Dermis microvascular lymphatic vessel endothelial cell (primary cell): ENCODE data around the gene CRELD2. TPM values are rescaled to one million over a fixed set of nuclear protein-coding genes. Genes with fewer than 3 reads are reported as not detected.
A peak's percentile ranks its signal among the peaks of the same experiment; 100 is the strongest.

Experiments used
- DNase-seq, 2 donors: peaks; one replicate each; pipeline versions ENCODE4 v3.0.0 to v3.0.0-alpha.2; 2010; ENCODE audit warnings: low read depth in 2 of 2
- total RNA-seq: library from RNA; depleted of rRNA; stranded (reverse); fragments of >200 nt; gene quantifications from 2 replicates; pipeline ENCODE4 v1.2.1, GENCODE V29; 2014

CRELD2 gene
- total RNA-seq, 1 donor from 2014 or later: 47.5 TPM

DNA sequence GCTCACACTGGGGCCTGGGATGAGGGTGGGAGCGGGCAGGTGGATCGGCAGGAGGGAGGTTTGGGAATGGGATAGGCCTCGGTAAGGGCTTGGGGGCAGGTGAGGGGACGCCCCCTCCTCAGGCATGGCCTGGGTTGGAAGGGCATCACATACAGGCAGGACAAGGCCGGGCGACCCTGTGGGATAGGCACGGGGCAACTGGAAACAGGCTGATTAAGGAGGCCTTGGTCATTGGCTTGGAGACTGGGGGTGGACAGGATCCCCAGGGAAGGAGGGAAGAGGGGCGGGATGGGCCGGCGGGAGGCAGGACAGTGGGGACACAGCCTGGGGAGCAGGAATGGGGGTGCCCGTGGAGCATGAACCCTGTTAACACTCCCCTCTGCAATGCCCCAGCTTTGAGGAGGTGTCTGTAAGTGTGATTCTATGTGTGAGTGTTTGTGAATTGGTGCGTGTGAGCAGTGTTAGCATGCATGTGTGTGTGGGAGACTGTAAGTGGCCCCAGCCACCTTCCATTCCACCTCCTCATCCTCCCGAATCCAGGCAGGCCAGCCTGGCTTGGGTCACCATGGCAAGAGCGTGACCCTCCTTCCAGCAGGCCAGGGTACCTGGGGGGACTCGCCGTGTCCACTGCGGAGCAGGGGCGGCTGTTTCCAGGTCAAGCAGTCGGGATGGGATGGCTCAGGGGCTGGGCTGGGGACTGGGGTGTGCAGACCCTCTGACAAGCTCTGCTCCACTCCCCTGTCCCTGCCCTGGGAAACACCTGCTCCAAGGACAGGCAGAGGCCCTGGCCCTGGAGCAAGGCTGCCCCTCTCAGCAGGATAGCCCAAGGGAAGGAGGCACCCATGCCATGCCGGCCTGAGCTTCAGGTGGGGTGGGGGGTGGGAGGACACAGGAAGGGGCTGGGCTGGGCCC, 38.7 kb downstream of the CRELD2 start:
- DNase-seq: no peak

DNA sequence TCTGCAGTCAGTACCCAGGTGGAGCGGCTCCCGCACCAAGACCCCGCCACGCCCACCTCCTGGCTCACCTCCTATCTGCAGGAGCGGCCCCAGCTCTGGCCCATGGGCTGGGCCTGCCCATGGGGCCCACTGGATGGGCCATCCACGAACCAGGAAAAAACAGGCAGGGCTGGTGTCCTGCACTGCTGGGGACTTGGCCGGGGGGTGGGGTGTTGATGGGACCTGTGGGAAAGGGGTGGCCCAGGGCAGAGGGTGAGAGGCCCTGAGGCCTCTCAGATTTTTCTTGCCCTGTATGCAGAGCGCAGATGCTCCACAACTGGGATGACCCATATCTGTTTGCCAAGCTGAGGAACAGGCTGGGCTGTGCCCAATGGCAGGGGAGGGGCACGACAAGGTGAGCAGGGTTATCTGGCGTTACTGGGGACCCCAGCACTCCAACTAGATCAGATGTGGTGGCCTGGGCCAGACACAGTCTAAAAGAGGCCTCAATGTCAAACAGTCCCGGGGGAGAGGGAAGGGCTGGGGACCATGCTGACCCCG, 39.5 kb downstream of the CRELD2 start:
- no peak for DNase-seq

DNA sequence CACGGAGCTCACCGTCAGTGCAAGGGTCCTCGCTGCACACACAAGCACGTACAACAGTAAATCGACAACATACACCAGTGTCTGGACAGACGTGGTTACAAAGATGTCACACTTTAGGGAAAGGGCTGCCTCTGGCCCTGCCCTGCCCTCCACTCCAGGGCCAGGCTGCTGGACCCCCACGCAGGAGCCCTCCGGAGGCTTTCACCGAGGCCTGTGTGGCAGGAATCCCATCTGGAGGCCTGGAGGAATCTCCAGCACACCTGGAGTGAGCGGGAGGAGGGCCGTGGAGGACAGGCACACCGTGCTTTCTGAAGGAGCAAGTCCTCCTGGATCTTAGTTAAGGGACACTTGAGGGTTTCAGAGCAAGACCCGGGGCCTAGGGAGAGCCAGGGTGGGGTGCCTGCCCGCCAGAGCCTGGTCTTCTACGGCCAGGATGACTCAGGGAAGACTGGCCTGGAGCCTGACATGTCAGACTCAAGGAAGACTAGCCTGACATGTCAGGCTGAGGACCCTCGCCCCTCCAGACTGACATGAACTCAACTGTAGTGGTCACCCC, 40.0 kb downstream of the CRELD2 start:
- DNase-seq: no peak

DNA sequence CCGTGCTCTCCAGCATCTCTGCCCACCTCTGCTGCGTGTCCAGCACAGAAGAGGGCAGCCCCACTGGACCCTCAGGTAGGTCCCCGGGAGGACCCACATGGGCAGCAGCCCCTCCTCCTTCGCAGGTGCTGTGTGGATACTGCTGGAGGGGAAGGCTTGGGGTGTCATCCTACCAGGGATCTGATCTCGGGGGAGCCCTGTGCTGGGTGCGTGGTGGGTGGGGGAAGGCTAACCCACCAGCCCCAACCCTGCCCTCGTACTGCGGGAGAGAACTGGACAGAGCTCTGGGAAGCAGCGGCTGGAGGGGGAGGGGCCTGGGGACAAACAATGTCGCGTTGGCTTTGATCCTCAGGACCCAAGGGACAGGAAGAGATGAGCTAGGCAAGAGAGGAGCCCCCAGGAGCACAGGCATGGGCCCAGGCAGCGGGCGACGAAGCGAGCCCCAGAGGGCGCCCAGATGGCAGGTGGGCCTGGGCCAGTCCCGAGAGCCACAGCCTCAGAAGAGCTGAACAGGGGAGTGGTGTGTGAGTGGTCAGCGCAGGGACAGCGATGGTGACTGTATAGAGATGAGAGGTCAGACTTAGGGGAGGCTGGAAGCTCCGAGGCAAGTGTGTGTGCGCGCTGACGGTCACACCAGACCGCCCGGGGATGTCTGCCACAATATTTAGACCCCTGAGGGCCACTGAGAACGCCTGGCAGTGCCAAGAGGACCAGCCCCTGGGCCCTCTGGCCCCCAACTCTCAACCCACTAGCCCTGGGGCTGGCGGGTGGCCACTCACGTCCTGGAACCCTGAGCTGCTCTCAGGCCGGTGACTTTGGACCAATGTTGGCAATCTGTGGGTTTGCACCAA, 40.7 kb downstream of the CRELD2 start:
- no peak for DNase-seq

DNA sequence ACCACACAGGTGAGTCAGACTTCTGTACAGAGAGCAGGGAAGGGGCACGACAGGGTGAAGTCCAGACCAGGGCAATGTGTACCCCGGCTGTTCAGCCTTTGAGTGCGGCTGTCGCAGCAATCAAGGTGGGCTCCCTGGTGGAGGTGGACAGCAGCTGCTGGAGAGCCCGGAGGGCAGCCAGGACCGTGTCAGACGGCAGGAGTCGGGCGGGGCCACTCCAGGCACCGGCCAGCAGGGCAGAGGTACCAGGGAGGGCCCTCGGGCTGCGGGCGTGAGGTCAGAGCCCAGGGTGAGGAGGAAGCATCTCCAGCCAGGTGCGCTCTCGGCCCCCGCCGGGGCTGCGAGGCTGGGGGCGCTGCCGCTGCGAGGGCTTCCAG, 41.3 kb downstream of the CRELD2 start:
- no peak for DNase-seq

DNA sequence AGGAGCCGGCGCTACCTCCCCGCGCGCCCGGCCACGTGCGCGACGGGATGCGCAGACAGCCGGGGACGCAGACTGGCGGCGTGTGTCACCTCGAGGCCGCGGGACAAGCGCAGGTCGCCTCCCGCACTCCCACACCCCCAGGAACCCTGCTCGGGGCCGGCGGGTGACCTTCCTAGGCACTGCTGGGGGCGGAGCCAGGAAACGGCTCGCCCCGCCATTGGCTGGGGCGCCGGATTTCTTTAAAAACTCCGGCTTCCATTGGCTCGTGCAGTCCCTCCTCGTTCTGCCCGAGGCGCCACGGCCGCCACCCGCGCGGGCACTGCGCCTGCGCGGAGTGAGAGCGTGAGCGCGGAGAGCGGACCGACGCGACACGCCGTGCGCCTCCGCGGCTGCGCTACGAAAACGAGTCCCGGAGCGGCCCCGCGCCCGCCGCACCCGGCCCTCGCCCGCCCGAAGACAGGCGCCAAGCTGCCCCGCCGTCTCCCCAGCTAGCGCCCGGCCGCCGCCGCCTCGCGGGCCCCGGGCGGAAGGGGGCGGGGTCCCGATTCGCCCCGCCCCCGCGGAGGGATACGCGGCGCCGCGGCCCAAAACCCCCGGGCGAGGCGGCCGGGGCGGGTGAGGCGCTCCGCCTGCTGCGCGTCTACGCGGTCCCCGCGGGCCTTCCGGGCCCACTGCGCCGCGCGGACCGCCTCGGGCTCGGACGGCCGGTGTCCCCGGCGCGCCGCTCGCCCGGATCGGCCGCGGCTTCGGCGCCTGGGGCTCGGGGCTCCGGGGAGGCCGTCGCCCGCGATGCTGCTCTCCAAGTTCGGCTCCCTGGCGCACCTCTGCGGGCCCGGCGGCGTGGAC, 41.9 kb downstream of the CRELD2 start, which contains the start of gene PIM3:
Gene PIM3 (plus strand): TSS at position 614 of the 846 bp plus-strand sequence. CDS start 176 bp downstream, at position 790.
- DNase-seq: peak; percentile 94 to 97

DNA sequence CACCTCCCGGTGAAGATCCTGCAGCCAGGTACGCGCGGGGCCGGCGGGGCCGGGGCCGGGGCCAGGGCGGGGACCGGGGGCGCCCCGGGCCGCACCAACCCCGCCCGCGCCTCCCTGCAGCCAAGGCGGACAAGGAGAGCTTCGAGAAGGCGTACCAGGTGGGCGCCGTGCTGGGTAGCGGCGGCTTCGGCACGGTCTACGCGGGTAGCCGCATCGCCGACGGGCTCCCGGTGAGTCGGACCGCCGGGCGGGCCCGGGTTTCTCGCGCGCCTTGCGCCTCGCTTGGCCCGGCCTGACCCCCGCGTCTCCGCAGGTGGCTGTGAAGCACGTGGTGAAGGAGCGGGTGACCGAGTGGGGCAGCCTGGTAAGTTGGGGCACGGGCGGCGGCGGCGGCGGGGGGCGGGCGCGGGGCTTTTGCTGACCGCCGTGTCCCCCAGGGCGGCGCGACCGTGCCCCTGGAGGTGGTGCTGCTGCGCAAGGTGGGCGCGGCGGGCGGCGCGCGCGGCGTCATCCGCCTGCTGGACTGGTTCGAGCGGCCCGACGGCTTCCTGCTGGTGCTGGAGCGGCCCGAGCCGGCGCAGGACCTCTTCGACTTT, 42.7 kb downstream of the CRELD2 start:
- peak in 1 of 2 donors; percentile 61 for DNase-seq

DNA sequence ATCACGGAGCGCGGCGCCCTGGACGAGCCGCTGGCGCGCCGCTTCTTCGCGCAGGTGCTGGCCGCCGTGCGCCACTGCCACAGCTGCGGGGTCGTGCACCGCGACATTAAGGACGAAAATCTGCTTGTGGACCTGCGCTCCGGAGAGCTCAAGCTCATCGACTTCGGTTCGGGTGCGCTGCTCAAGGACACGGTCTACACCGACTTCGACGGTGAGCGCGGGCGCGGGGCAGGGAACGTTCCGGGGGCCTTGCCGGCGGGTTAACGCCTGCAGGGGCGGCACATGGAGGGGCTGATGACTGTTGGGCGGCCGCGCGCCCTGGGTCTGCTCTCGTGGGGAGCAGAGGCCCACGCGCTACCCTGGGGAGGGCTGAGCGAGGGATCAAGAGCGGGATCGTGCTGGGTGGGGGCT, 43.2 kb downstream of the CRELD2 start:
- DNase-seq: no peak

DNA sequence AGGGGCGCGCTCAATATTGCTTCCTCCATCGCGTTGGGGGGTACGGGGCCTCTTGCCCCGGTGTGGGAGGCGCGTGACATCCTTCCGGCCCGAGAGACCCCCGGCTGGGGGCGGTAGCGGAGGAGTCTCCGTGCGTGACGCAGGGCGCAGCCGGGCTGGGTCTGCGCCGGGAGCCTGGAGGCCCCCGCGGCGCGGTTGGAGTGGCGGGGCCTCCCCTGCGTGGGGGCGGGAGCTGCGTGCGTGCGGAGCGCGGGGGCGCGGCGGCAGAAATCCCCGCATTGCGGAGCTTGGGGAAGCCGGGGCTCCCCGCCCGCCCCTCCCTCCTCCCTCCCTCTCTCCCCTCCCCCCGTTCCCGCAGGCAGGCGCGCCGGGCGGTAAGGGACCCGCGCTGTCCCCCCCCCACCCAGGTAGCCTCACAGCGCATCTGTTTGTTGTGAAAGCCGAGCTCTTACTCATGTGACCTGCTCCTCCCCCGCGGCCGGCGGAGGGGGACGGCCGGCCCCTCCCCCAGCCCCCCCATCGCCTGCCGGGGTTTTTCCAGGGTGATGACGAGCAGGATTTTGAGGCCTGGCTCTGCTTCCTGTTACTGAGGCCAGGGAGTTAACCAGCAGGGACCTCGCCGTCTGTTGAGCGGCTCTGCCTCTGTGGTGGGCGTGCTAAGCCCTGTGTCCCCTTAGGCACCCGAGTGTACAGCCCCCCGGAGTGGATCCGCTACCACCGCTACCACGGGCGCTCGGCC, 43.7 kb downstream of the CRELD2 start:
- peak; percentile 90 to 96 for DNase-seq

DNA sequence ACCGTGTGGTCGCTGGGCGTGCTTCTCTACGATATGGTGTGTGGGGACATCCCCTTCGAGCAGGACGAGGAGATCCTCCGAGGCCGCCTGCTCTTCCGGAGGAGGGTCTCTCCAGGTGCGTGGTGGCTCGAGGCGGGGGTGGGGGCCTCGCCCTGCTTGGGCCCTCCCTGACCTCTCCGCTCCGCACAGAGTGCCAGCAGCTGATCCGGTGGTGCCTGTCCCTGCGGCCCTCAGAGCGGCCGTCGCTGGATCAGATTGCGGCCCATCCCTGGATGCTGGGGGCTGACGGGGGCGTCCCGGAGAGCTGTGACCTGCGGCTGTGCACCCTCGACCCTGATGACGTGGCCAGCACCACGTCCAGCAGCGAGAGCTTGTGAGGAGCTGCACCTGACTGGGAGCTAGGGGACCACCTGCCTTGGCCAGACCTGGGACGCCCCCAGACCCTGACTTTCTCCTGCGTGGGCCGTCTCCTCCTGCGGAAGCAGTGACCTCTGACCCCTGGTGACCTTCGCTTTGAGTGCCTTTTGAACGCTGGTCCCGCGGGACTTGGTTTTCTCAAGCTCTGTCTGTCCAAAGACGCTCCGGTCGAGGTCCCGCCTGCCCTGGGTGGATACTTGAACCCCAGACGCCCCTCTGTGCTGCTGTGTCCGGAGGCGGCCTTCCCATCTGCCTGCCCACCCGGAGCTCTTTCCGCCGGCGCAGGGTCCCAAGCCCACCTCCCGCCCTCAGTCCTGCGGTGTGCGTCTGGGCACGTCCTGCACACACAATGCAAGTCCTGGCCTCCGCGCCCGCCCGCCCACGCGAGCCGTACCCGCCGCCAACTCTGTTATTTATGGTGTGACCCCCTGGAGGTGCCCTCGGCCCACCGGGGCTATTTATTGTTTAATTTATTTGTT, 44.6 kb downstream of the CRELD2 start:
- no peak for DNase-seq

DNA sequence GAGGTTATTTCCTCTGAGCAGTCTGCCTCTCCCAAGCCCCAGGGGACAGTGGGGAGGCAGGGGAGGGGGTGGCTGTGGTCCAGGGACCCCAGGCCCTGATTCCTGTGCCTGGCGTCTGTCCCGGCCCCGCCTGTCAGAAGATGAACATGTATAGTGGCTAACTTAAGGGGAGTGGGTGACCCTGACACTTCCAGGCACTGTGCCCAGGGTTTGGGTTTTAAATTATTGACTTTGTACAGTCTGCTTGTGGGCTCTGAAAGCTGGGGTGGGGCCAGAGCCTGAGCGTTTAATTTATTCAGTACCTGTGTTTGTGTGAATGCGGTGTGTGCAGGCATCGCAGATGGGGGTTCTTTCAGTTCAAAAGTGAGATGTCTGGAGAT, 45.2 kb downstream of the CRELD2 start:
- no peak for DNase-seq

DNA sequence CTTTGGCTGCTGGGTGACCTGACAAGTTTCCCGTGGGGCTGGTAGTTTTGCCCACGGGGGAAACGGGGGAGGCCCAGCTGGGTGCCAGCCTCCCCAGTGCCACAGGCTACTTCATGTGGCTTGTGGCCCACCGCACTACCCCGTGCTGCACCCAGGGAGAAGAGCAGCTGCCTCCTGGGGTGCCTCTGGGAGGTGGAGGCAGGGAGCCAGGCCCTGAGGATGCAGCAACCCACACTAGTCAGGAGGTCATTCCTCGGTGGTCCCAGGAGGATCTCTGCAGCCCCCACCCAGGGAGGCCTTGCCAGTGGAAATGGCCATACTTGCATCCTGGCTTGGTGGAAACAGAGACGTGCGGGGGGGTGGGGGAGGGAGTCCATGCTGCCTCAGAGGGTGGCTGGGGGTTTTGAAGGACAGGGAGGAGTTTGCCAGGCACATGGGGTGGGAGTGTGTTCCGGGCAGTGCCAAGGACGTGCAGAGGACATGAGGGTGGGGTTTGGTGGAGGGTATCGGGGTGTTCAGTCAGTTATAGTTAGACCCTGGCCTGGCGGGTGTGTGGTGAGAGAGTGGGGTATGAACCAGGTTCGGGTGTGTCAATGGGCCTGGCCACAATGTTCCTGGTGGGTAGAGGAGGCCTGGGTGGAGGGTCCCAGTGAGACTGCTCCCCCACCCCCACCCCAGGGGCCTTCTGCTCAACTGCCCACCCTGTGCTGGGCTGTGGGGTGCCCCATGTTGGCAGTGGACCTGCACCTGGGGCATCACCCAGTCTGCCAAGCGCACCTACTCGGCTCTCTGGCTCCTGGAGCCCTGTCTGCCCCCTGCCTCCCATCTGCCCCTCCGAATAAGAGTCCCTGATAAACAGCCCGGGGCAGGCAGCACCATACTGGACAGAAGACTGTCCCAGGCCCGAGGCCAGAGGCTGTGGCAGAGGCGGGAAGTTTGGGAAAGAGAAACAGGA, 46.0 kb downstream of the CRELD2 start:
- no peak for DNase-seq

DNA sequence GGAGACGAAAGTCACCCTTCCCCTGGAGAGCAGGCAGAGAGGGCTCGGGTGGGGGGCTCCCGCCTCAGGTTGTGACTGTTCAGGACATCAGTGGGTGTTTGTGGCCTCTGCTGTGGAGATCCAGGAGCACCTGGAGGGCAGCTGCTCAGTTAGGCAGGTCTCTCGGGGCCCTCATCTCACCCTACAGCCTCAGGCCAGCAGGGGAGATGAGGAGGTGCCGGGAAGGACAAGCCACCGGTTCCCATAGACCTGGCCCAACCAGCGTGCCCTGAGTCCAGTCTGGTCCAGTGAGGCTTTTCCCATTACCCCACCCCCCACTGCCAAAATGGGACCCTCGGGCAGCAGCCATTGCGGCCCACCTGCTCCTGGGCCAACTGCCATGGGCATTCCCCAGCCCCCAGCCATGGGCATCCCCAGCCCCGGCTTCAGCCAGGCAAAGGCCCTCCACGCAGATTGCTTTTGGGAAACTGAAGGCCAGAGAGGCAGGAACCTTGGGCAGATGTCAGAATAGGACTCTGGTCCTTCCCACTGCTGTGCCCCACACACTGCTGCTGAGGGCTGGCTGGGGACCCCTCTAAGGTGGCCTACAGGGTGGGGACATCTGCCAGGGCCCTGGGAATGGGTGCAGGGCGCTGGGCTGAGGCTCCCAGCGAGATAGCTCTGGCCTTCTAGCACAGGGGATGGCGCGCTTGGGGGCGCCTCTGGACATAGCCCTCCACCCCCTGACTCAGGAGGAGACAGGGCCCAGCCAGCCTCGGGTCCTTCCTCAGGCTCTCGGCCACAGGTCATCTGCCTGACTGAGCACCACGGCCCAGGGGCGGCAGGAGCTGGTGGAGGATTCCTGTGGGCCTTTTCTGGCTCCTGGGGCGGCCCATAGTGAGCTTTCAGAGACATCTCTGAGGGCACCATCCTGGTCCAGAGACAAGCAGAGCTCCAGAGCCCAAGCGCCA, 46.9 kb downstream of the CRELD2 start:
- no peak for DNase-seq

DNA sequence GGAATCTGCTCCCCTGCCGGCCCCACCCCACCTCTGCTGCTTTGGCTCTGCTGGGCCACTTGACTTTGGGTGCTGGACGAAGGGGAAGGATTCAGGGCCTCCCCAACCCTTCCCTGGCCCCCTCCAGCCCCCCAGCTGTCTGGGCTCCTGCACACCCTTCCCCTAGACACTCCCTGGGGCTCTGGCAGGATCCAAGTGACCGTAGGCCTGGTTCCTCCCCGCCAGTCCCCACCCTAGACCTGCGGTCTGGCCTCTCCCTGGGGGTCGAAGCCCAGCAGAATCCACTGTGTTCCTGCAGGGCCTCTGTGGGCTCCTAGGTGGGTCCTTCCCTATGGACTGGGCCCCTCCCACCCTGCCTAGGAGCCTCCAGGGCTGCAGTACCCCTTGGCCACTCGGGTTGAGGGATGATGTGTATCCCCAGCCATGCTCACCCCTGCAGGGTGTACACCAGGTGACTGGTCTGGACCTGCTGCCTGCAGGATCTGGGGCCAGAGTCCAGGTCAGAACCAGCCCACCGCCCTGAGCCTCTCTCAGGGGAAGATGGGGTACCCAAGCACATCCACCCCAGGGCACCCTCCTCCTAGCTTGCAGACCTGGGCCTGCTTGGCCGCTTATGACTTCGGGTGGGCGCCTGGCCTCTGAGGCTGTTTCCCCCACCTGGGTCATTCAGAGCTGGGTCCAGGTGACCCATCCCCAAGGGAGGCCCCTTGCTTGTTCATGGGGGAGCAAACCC, 47.8 kb downstream of the CRELD2 start:
- no peak for DNase-seq

DNA sequence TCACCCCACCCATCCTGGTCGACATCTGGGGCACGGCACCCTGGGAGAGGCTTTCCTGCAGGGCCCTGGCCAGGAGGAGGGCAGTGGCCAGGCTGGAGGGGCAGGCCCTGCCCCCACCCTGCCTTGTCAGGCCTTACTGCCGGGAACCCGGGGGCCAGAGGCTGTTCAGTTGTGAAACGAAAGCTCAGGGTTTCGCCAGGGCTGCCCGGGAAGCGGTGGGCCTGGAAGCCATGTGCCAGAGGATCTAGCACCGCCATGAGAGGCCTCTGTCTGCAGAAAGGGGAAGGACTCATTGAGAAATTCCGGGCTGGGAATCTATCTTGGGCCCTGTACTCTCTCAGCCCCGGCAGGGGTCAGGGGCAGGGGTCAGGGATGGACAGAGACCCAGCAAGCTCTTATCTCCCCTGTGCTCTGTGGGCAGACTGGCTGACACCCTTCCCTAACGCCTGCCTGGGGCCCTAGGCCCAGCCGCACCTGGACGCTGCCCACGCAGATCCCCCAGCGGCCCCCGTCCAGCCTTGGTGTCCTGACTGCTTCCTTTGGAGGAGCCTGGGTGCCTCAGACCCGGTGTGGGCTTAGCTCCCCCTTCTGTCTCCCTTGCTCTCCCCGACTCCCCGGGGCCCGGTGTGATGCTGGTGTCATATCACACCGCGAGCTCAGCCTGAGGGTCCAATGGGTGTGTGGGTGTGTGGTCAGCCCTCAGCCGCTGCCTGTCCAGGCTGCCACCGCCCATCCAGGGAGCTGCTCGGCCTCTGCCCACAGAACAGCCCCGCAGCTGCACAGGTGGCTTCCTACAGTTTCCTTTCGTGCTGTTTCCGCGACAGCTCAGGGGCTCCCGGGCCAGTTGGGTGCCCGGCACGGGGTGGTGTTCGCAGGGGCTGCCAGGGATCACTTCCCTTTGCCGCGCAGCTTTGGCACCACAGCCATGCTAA, 48.6 kb downstream of the CRELD2 start:
- no peak for DNase-seq
